Neural progenitor cell (in vitro differentiated cells): ENCODE results near the gene SUSD3. TPM values are rescaled to one million over a fixed set of nuclear protein-coding genes. Genes with fewer than 3 reads are reported as not detected.

Source experiments
- DNase-seq: peaks from one replicate; pipeline ENCODE4 v3.0.0-alpha.2; 2016; ENCODE audit warnings: low spot score
- H2AFZ ChIP-seq: fragments of 200-600 bp; sonication (generic); replicated peaks from 2 replicates; pipeline ENCODE4 v1.6.1; 2016; ENCODE audit warnings: antibody characterized with exemption
- H3F3A ChIP-seq: fragments of 200-600 bp; sonication (generic); 2 replicates; pipeline ENCODE4 v1.6.1; 2016; ENCODE audit warnings: antibody characterized with exemption, low read depth
- H3K27ac ChIP-seq: fragments of 200-600 bp; sonication (generic); 2 replicates; pipeline ENCODE4 v1.5.1; 2016; ENCODE audit warnings: mild to moderate bottlenecking
- H3K27me3 ChIP-seq: fragments of 200-600 bp; sonication (generic); 2 replicates; pipeline ENCODE4 v1.6.1; 2016; ENCODE audit warnings: mild to moderate bottlenecking, moderate library complexity
- H3K36me3 ChIP-seq: fragments of 200-600 bp; sonication (generic); 2 replicates; pipeline ENCODE4 v1.5.1; 2016
- H3K4me1 ChIP-seq: fragments of 200-600 bp; sonication (generic); 2 replicates; pipeline ENCODE4 v1.6.1; 2016; ENCODE audit warnings: mixed run types
- H3K4me2 ChIP-seq: fragments of 200-600 bp; sonication (generic); 2 replicates; pipeline ENCODE4 v1.6.1; 2016
- H3K4me3 ChIP-seq: fragments of 200-600 bp; sonication (generic); 2 replicates; pipeline ENCODE4 v1.5.1; 2016
- H3K79me2 ChIP-seq: fragments of 200-600 bp; sonication (generic); 2 replicates; pipeline ENCODE4 v1.6.1; 2016; ENCODE audit warnings: low read depth
- H3K9ac ChIP-seq: fragments of 200-600 bp; sonication (generic); 2 replicates; pipeline ENCODE4 v1.6.1; 2016
- H3K9me3 ChIP-seq: fragments of 200-600 bp; sonication (generic); 2 replicates; pipeline ENCODE4 v1.5.1; 2016; ENCODE audit warnings: low read depth
- H4K20me1 ChIP-seq: fragments of 200-600 bp; sonication (generic); 2 replicates; pipeline ENCODE4 v1.6.1; 2016; ENCODE audit warnings: low read depth
- H3K27ac Mint-ChIP-seq: 3 replicates; pipeline ENCODE4 v1.8.0; 2021; ENCODE audit warnings: mixed read lengths
- H3K27me3 Mint-ChIP-seq: 2 replicates; pipeline ENCODE4 v1.8.0; 2022; ENCODE audit warnings: low read depth, mild to moderate bottlenecking, inconsistent platforms, moderate library complexity, mixed read lengths; ENCODE audit not compliant: insufficient read depth
- H3K36me3 Mint-ChIP-seq: 3 replicates; pipeline ENCODE4 v1.8.0; 2021; ENCODE audit warnings: mixed read lengths
- H3K4me1 Mint-ChIP-seq: 3 replicates; pipeline ENCODE4 v1.8.0; 2021; ENCODE audit warnings: mixed read lengths
- H3K4me3 Mint-ChIP-seq: 3 replicates; pipeline ENCODE4 v1.8.0; 2021; ENCODE audit warnings: mild to moderate bottlenecking, moderate library complexity, mixed read lengths
- H3K9me3 Mint-ChIP-seq: 3 replicates; pipeline ENCODE4 v1.8.0; 2020; ENCODE audit warnings: mixed read lengths
- CTCF ChIP-seq: fragments of 200-600 bp; sonication (generic); IDR thresholded peaks from 2 replicates; pipeline ENCODE4 v1.5.1; 2017; ENCODE audit warnings: antibody characterized with exemption, mild to moderate bottlenecking
- EZH2 ChIP-seq: fragments of 200-600 bp; sonication (generic); IDR thresholded peaks from 2 replicates; pipeline ENCODE4 v1.6.1; 2017; ENCODE audit warnings: antibody characterized with exemption, mild to moderate bottlenecking, moderate library complexity
- EZH2phosphoT487 ChIP-seq: fragments of 200-600 bp; sonication (generic); IDR thresholded peaks from 2 replicates; pipeline ENCODE4 v1.6.1; 2017; ENCODE audit warnings: antibody characterized with exemption
- total RNA-seq: library from RNA; depleted of rRNA; stranded (reverse); fragments of >200 nt; gene quantifications from 2 replicates; pipeline ENCODE4 v1.2.3, GENCODE V29; 2015; ENCODE audit warnings: low replicate concordance

Gene SUSD3
- total RNA-seq, 1 donor from 2014 or later = not detected

GRCh38 chr9:93085676-93086075 lies 27.2 kb downstream of the SUSD3 start:
- H3K9me3 Mint-ChIP-seq = peaks cover 2% of the 10 kb centered on the region
- no peak overlapping the region for H3K9ac ChIP-seq
- H3K79me2 ChIP-seq = no peaks in the 10 kb centered on the region
- H3F3A ChIP-seq = no peaks in the 10 kb centered on the region
- H3K27me3 Mint-ChIP-seq = peaks cover 8% of the 10 kb centered on the region
- DNase-seq = peak; percentile 0
- no peak overlapping the region for H3K27ac Mint-ChIP-seq
- no peaks in the 10 kb centered on the region for H4K20me1 ChIP-seq
- H3K27me3 ChIP-seq = no peaks in the 10 kb centered on the region
- H2AFZ ChIP-seq = no peak overlapping the region
- H3K36me3 ChIP-seq = no peaks in the 10 kb centered on the region
- no peak overlapping the region for H3K4me3 ChIP-seq
- TF ChIP-seq EZH2 = no peak
- no peak for TF ChIP-seq CTCF
- TF ChIP-seq EZH2phosphoT487 = no peak
- no peak overlapping the region for H3K27ac ChIP-seq
- no peaks in the 10 kb centered on the region for H3K4me1 ChIP-seq
- H3K4me3 Mint-ChIP-seq = no peak overlapping the region
- H3K4me2 ChIP-seq = no peak overlapping the region
- no peaks in the 10 kb centered on the region for H3K36me3 Mint-ChIP-seq
- no peaks in the 10 kb centered on the region for H3K9me3 ChIP-seq
- peaks cover 23% of the 10 kb centered on the region for H3K4me1 Mint-ChIP-seq

GRCh38 chr9:93086447-93087224 lies 28.1 kb downstream of the SUSD3 start:
- no peak overlapping the region for H3K9ac ChIP-seq
- H3K4me2 ChIP-seq = no peak overlapping the region
- no peaks in the 10 kb centered on the region for H3K79me2 ChIP-seq
- H4K20me1 ChIP-seq = no peaks in the 10 kb centered on the region
- no peaks in the 10 kb centered on the region for H3K9me3 ChIP-seq
- Mint-ChIP-seq H3K27ac (no peak overlapping the region), H3K27me3 (peaks cover 8% of the 10 kb centered on the region), H3K9me3 (peaks cover 2% of the 10 kb centered on the region), H3K4me1 (peaks cover 23% of the 10 kb centered on the region), H3K4me3 (no peak overlapping the region), H3K36me3 (no peaks in the 10 kb centered on the region)
- TF ChIP-seq CTCF = no peak
- TF ChIP-seq EZH2 = no peak
- TF ChIP-seq EZH2phosphoT487 = no peak
- no peak overlapping the region for H3K27ac ChIP-seq
- no peak overlapping the region for H2AFZ ChIP-seq
- DNase-seq = peak; percentile 0
- no peaks in the 10 kb centered on the region for H3K27me3 ChIP-seq
- H3K36me3 ChIP-seq = no peaks in the 10 kb centered on the region
- no peaks in the 10 kb centered on the region for H3K4me1 ChIP-seq
- no peaks in the 10 kb centered on the region for H3F3A ChIP-seq
- H3K4me3 ChIP-seq = no peak overlapping the region

- Mint-ChIP-seq H3K27me3 (peaks cover 12% of the 10 kb centered on the region), H3K4me3 (no peak overlapping the region), H3K9me3 (peaks cover 2% of the 10 kb centered on the region), H3K4me1 (peaks cover 30% of the 10 kb centered on the region), H3K27ac (peak overlapping the region; percentile 40), H3K36me3 (no peaks in the 10 kb centered on the region)
- Histone ChIP-seq H3F3A (no peaks in the 10 kb centered on the region), H3K79me2 (no peaks in the 10 kb centered on the region), H3K27ac (no peak overlapping the region), H3K4me3 (no peak overlapping the region), H3K36me3 (no peaks in the 10 kb centered on the region), H3K9me3 (no peaks in the 10 kb centered on the region), H3K4me1 (no peaks in the 10 kb centered on the region), H3K4me2 (no peak overlapping the region), H3K9ac (no peak overlapping the region), H2AFZ (no peak overlapping the region), H3K27me3 (no peaks in the 10 kb centered on the region), H4K20me1 (no peaks in the 10 kb centered on the region)
- no peak for TF ChIP-seq CTCF
- no peak for TF ChIP-seq EZH2
- no peak for TF ChIP-seq EZH2phosphoT487
- DNase-seq = peak; percentile 0
Observed at GRCh38 chr9:93087971-93088655, 29.6 kb downstream of the SUSD3 start.
